GM18505 (cell line): Measurements from ENCODE around the gene TRIM25.
"Not testable (repeated sequence)": the region's sequence is repeated elsewhere in the genome, so short reads cannot be mapped to it uniquely, and the experiment has no call there.

Source experiments
- ATAC-seq: cut with Tn5 transposase; IDR thresholded peaks from one replicate; pipeline ENCODE4 v1.9.1; 2021; ENCODE audit not compliant: unreplicated experiment
- POLR2A ChIP-seq: IDR thresholded peaks from 4 replicates; pipeline ENCODE4 v1.6.1; 2011; ENCODE audit warnings: borderline replicate concordance; ENCODE audit not compliant: insufficient read depth, insufficient read length; ENCODE audit errors: extremely low read depth

Gene TRIM25, protein sequence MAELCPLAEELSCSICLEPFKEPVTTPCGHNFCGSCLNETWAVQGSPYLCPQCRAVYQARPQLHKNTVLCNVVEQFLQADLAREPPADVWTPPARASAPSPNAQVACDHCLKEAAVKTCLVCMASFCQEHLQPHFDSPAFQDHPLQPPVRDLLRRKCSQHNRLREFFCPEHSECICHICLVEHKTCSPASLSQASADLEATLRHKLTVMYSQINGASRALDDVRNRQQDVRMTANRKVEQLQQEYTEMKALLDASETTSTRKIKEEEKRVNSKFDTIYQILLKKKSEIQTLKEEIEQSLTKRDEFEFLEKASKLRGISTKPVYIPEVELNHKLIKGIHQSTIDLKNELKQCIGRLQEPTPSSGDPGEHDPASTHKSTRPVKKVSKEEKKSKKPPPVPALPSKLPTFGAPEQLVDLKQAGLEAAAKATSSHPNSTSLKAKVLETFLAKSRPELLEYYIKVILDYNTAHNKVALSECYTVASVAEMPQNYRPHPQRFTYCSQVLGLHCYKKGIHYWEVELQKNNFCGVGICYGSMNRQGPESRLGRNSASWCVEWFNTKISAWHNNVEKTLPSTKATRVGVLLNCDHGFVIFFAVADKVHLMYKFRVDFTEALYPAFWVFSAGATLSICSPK

DNA sequence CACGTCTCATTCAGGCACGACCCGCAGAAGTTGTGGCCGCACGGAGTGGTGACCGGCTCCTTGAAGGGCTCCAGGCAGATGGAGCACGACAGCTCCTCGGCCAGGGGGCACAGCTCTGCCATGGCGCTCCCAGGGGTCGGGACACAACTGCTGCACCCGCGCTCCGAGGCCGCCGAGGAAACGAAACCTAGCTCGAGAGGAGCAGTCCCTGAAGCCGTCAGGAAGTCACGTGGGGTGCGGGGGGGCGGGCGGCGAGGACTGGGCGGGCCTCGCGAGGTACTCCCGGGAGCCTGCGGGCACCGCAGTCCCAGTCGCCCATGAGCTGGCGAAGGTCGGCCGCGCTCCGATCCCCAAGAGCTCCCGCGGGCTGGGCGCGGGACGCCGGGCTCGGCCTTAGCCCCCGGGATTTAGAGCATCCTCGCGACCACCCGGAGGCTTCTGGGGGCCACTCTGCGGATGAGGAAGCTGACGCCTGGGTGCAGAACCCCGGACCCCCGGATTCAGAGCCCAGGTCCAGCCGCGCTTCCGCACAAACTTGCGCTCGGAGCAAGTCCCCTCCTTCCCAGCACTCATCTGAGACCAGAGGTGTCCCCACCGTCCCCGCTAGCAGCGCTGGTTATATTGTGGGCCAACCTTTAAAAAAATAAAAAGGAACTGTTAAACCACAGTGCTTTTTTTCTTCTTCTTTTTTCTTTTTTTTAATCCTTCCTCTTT, at the start of gene TRIM25:
TRIM25 (minus strand) TSS at position 183 of the 714 bp plus-strand sequence; CDS start at position 122, 61 bp downstream.
- peak; percentile 100 for TF ChIP-seq POLR2A
- peak; percentile 67 for ATAC-seq

DNA sequence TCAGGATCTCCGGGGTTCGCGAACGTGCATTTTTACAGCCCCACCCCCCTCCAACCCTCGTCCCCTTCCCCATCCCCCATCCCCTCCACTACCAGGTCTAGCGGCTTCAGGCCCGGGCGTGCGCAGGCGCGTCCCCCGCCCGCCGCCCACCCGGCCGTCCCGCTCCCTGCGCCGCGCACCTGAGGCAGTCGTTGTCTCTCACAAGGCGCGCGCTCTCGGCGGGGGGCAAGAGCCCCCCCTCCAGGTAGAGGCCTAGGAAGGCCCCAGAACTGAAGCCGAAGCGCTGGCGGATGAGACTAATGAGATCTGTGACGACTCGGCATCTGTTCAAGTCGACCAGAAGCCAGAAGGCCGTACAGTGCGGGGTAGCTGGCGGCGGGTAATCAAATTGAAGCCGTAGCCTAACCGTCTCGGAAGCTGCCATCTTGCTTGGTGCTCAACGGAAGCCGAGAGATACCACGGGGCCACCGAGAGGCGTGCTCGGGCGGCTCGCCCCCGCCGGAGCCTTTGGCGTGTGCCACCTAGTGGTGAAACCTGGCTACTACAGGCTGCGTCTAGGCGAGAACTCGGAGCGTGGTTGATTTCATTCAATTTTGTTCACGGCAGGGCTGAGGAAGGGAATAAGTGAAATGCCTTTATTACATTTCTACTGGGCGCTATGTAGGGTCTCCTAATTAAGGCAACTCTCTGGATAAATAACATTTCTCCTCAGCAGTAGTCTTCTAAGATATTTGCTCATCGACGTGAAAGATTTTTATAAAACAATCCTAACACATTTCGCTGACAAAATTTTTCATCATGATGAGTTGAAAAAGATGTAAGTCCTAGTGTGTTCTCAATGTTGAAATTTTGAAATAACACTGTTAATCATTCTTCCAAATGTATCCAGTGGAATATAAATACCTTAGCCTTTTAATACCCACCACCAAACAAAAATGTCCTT, 47.0 kb upstream of the TRIM25 start, which contains the start of gene COIL:
COIL (minus strand) TSS at position 455 of the 943 bp plus-strand sequence; CDS start at position 424, 31 bp downstream.
- TF ChIP-seq POLR2A = peak; percentile 81
- ATAC-seq = peak; percentile 97

DNA sequence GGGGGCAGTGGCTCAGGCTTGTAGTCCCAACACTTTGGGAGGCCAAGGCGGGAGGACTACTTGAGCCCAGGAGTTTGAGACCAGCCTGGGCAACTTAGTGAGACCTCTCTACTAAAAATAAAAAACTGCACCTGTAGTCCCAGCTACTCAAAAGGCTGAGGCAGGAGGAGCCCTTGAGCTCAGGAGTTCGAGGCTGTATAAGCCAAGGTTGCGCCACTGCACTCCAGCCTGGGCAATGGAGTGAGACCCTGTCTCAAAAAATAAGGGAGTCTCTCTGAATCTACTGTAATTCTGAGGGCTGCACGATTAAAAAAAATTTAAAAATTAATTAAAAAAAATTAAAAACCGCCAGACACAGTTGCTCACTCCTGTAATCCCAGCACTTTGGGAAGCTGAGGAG, 43.1 kb upstream of the TRIM25 start:
- TF ChIP-seq POLR2A = no peak
- no peak for ATAC-seq

DNA sequence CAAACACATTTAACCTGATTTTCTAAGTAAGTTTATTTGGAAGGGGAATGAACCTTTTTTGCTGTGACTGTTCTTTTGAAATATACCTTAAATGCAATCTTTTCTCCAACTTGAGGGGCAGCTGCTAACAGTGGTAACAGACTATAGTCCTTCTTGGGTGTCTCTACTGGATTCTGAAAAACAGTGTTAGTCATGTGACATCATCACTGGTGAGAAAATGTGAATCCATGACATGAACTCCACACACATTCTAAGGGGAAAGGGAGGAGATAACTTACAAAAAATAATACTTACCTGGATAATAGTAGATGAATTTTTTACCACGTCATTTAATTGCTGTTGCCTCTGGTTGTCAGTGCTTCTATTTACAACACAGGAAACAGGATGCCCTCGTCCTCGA, 35.7 kb upstream of the TRIM25 start:
- no peak for ATAC-seq
- no peak for TF ChIP-seq POLR2A

DNA sequence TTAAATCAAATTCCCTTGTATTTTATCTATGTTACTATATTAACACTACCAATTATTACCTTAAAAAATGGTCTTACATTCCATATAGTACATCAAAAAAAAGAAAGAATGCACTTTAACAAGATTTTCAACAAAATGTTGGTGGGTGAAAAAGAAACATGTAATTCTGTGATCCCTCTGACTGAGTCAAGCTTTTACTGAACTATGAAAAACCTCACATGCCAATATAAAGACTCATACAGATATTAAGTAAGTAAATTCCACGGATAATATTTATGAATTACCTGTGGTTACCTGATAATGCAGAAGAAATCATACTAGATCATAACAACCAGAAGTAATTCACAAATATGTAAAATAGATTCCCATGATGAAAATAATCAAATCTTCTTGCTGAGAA, 34.6 kb upstream of the TRIM25 start:
- no peak for TF ChIP-seq POLR2A
- no peak for ATAC-seq

DNA sequence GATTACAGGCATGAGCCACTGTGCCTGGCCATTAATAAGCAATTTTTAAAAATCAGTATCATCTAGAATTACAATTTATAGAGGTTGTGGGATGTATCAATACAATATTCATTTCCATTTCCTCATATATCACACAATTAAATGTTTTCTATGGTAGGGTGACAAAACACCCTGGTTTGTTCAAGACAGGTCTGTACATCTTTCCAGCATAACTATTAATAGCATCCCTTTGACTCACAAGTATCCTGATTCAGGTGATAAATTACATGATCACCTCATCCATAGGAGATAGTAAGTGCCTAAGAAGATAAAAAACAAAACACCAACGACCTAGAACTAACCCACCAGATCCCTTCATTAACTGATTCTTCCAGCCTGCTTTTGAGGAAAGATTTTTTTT, 33.9 kb upstream of the TRIM25 start:
- ATAC-seq = no peak
- no peak for TF ChIP-seq POLR2A

DNA sequence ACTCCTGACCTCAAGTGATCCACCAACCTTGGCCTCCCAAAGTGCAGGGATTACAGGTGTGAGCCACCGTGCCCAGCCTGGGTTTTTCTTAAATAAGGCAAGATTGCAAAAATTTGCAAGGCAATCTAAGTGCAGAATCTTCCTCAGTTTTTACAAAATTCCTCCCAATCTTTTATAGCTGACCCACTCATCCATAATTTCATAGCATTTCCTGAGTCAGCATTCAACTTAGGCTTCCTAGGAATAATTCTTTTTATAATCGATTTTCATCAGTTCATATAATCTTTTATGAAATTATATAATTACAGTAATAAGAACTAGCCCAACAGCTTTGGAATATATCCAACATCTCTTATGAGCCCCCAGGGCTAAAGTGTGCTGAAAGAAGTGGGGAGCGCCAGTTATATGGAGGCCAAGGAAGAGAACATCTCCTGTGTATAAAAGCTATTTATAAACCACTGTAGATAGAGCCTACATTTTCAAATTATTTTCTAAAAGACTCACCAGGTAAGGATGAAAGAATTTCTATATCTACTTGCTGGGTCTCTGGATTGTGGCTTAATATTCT, 32.2 kb upstream of the TRIM25 start:
- TF ChIP-seq POLR2A = no peak
- no peak for ATAC-seq

DNA sequence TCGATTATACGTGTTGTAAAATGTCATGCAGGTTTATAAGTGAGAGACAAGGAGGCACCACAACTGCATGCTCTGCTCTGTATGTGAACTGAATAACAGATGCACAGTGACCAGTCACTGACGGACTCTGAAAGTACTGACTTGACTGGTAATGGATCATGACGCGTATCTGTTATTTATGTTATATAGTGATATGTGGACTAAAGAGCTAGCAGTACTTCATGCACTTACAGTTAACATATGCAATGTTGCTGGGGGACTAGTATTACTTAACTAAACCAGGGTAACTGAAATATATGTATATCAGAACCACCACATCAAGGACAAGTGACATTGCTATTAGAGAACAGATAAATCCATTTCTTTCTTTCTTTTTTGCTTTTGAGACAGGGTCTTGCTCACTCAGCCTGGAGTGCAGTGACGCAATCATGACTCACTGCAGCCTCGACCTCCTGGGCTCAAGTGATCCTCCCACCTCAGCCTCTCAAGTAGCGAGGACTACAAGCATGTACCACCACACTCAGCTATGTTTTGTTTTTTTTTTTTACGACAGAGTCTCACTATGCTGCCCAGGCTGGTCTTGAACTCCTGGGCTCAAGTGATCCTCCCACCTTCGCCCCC, 29.8 kb upstream of the TRIM25 start:
- ATAC-seq = no peak
- TF ChIP-seq POLR2A = no peak

DNA sequence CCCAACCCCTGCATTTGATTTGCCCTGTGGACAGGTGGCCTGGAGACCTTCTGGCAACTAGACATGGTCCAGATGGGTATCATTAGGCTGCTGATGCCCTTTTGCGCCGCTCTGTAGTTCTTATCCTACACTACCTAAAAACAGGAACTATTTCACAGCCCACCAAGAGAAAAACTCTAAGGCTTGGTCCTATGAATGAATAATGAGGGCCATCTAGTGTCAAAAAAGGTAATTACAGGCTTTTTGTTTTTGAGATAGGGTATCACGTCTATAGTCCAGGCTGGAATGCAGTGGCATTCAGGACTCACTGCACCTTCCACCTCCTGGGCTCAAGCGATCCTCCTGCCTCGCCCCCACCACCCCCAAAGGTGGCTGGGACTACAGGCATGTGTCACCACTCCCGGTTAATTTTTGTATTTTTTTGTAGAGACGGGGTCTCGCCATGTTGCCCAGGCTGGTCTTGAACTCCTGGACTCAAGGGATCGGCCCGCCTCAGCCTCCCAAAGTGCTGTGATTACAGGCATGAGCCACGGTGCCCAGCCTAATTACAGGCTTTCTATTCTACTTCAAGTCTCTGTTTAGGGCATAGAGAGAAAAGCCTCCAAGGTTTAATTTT, 26.1 kb upstream of the TRIM25 start:
- TF ChIP-seq POLR2A = no peak
- peak; percentile 68 for ATAC-seq

DNA sequence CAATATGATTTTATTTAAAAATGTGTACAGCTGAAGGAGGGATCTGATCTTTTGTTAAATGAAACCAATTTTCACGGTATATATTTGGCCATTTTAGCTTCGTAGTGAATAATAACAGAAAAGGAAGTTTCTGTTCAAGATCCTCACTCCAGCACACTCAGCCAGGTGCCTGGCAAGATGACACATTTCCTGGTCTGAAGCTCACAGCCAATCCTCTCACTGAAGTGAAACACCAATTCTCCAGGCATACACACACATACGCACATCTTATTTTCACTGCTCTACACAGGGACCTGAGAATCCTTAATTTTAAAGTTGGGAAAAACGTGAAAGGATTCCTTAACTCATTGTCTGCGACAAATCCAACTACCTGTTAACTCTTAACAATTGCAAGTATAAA, 24.4 kb upstream of the TRIM25 start:
- ATAC-seq = not testable (repeated sequence)

DNA sequence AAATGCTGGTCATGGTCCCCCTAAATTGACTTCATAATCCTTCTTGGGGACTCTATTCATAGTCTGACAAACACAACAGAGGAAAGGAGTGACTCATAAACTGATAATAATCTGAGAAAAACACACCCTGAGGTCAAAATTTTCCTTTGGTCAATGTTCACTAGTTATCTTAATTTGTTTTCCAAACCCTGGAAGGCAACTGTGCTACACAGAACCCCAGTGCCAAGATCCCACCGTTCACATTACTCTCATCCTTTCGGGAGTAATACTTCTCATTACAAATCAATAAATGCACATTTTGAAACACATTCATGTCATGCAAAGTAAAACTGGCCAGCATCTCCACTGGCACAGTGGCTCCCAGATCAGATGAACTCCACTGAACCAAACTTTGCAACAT, 23.8 kb upstream of the TRIM25 start:
- ATAC-seq = no peak
- TF ChIP-seq POLR2A = no peak
